GM23338 (cell line): Measurements from ENCODE around the gene SUOX. TPM values are rescaled to one million over a fixed set of nuclear protein-coding genes. Genes with fewer than 3 reads are reported as not detected.

Experiments
- CTCF ChIP-seq, 2 experiments: fragments of 200-600 bp in 1 of 2; sonication (generic) in 1 of 2; conservative IDR thresholded peaks; 2 replicates each; pipeline versions ENCODE4 v1.5.1 to v1.6.1; 2016 to 2017; ENCODE audit warnings: antibody characterized with exemption in 2 of 2, low read depth in 2 of 2, mild to moderate bottlenecking in 2 of 2, moderate library complexity in 1 of 2
- NANOG ChIP-seq: IDR thresholded peaks from 2 replicates; pipeline ENCODE4 v1.6.1; 2016; ENCODE audit warnings: antibody characterized with exemption, borderline replicate concordance
- REST ChIP-seq: IDR thresholded peaks from one replicate; pipeline ENCODE4 v1.6.1; 2018; ENCODE audit warnings: antibody characterized with exemption; ENCODE audit not compliant: unreplicated experiment
- ZNF114 ChIP-seq: fragments of 250-450 bp; sonication (Bioruptor Pico); IDR thresholded peaks from 2 replicates; pipeline ENCODE4 v1.5.0; 2020; ENCODE audit warnings: mild to moderate bottlenecking, moderate library complexity
- ZNF462 ChIP-seq: fragments of 250-450 bp; sonication (Bioruptor Pico); IDR thresholded peaks from 2 replicates; pipeline ENCODE4 v1.5.0; 2020; ENCODE audit warnings: mild to moderate bottlenecking, moderate library complexity
- polyA plus RNA-seq: library from polyadenylated mRNA; unstranded; fragments of >200 nt; fragmentation: Nextera tagmentation; extraction: Ambion mirVana; gene quantifications from 2 replicates; pipeline ENCODE4 v1.2.1, GENCODE V29; 2016
- total RNA-seq: library from RNA; depleted of rRNA; stranded (reverse); fragments of >200 nt; shearing (Covaris generic); gene quantifications from 2 replicates; pipeline ENCODE4 v1.2.3, GENCODE V29; 2014

The SUOX gene
- total and polyA plus RNA-seq, 2 experiments from 2014 or later = 14.0 to 27.5 TPM

DNA sequence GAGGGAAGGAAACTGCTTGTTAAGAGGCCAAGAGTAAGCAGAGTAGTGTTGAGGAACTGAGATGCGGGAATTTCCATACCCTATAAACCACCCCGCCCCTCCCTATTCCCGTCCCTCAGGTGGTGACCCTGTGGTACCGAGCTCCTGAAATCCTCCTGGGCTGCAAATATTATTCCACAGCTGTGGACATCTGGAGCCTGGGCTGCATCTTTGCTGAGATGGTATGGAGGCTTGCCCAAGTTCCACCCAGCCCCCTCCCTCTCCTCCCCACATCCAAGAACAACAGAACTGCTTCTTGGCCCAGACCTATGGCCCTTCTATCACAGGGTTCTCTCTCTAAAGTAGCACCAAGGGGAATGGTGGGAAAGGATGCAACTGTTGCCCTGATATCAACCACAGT, 27.7 kb upstream of the SUOX start (continued):
- no peak for TF ChIP-seq REST
- no peak for TF ChIP-seq ZNF114 (CRISPR knock-in tag)
- no peak for TF ChIP-seq ZNF462 (CRISPR knock-in tag)
- no peak for TF ChIP-seq NANOG
- TF ChIP-seq CTCF (conservative IDR thresholded peaks at IDR 0.05; ENCODE audit: low read depth in 2 of 2) = no peak
